ENCODE measurements around the gene RAD51B. TPM values are rescaled to one million over a fixed set of nuclear protein-coding genes. Genes with fewer than 3 reads are reported as not detected.
A peak's percentile ranks its signal among the peaks of the same experiment; 100 is the strongest.

The RAD51B gene
- total RNA-seq, 2 donors from 2014 or later = 22.8 to 33.8 TPM

GRCh38 chr14:67820428-67820971 is 921 bp downstream of the RAD51B start:
- TF ChIP-seq, protein P1, sequence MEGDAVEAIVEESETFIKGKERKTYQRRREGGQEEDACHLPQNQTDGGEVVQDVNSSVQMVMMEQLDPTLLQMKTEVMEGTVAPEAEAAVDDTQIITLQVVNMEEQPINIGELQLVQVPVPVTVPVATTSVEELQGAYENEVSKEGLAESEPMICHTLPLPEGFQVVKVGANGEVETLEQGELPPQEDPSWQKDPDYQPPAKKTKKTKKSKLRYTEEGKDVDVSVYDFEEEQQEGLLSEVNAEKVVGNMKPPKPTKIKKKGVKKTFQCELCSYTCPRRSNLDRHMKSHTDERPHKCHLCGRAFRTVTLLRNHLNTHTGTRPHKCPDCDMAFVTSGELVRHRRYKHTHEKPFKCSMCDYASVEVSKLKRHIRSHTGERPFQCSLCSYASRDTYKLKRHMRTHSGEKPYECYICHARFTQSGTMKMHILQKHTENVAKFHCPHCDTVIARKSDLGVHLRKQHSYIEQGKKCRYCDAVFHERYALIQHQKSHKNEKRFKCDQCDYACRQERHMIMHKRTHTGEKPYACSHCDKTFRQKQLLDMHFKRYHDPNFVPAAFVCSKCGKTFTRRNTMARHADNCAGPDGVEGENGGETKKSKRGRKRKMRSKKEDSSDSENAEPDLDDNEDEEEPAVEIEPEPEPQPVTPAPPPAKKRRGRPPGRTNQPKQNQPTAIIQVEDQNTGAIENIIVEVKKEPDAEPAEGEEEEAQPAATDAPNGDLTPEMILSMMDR (conservative IDR thresholded peaks at IDR 0.05) = no peak
- DNase-seq = peak; percentile 54
- peaks cover under 1% of the 10 kb centered on the region for H3K4me1 ChIP-seq (ENCODE audit: control insufficient read depth, insufficient read depth, low read length)
- Mint-ChIP-seq H3K27ac (peak overlapping the region; percentile 100), H3K4me3 (peak overlapping the region; percentile 99), H3K4me1 (peaks cover 13% of the 10 kb centered on the region), H3K9me3 (no peaks in the 10 kb centered on the region), H3K27me3 (ENCODE audit: insufficient read depth) (no peaks in the 10 kb centered on the region), H3K36me3 (ENCODE audit: low read depth) (peaks cover 4% of the 10 kb centered on the region)
- 69 to 77% methylated on average over 10 to 13 of the region's 13 CpGs for WGBS, 2 experiments (ENCODE audit: insufficient coverage in 1 of 2, insufficient read length in 1 of 2)
- no peaks in the 10 kb centered on the region for H3K27me3 ChIP-seq (ENCODE audit: control insufficient read depth, insufficient read depth, low read length, poor library complexity, severe bottlenecking)
- peak overlapping the region; percentile 97 for H3K9ac ChIP-seq (ENCODE audit: extremely low read depth, low read length, poor library complexity, severe bottlenecking)
- H3K36me3 ChIP-seq (ENCODE audit: control insufficient read depth, insufficient read depth, low read length) = no peaks in the 10 kb centered on the region
- H3K9me3 ChIP-seq (ENCODE audit: control insufficient read depth, low read length) = no peaks in the 10 kb centered on the region
- no peak overlapping the region for H3K27ac ChIP-seq (ENCODE audit: low read depth, low read length)
- H3K4me3 ChIP-seq (ENCODE audit: low read length) = peak overlapping the region; percentile 95

DNA sequence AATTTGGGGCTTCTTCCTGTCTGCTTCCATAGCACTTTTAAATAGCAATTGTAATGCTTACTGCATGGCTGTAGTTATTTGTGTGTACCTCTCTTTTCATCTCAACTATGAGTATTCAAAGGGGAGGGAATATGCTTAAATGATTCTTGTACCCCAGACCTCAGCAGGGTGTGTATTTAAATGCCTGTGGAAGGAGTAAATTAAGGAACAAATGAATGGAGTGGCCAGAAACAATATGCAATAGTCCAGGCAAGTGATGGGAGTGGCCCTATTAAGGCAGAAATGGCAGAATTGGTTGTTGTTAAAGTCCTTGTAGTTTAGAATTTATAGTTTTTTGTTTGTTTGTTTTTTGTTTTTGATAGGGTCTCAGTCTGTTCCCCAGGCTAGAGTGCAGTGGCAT is 1.5 kb downstream of the RAD51B start:
- Histone ChIP-seq H3K4me1 (ENCODE audit: control insufficient read depth, insufficient read depth, low read length) (no peaks in the 10 kb centered on the region), H3K4me3 (ENCODE audit: low read length) (peak overlapping the region; percentile 95), H3K9ac (ENCODE audit: extremely low read depth, low read length, poor library complexity, severe bottlenecking) (no peak overlapping the region), H3K36me3 (ENCODE audit: control insufficient read depth, insufficient read depth, low read length) (no peaks in the 10 kb centered on the region), H3K9me3 (ENCODE audit: control insufficient read depth, low read length) (no peaks in the 10 kb centered on the region), H3K27me3 (ENCODE audit: control insufficient read depth, insufficient read depth, low read length, poor library complexity, severe bottlenecking) (no peaks in the 10 kb centered on the region), H3K27ac (ENCODE audit: low read depth, low read length) (no peak overlapping the region)
- Mint-ChIP-seq H3K36me3 (ENCODE audit: low read depth) (peaks cover 5% of the 10 kb centered on the region), H3K4me3 (peak overlapping the region; percentile 99), H3K9me3 (no peaks in the 10 kb centered on the region), H3K27me3 (ENCODE audit: insufficient read depth) (no peaks in the 10 kb centered on the region), H3K27ac (peak overlapping the region; percentile 100), H3K4me1 (peaks cover 9% of the 10 kb centered on the region)
- TF ChIP-seq, protein P1 (conservative IDR thresholded peaks at IDR 0.05) = no peak
- no peak for DNase-seq

- Histone ChIP-seq H3K9me3 (ENCODE audit: control insufficient read depth, low read length) (peaks cover 8% of the 10 kb centered on the region), H3K4me1 (ENCODE audit: control insufficient read depth, insufficient read depth, low read length) (no peaks in the 10 kb centered on the region), H3K27ac (ENCODE audit: low read depth, low read length) (no peak overlapping the region), H3K4me3 (ENCODE audit: low read length) (no peak overlapping the region), H3K9ac (ENCODE audit: extremely low read depth, low read length, poor library complexity, severe bottlenecking) (no peak overlapping the region), H3K27me3 (ENCODE audit: control insufficient read depth, insufficient read depth, low read length, poor library complexity, severe bottlenecking) (no peaks in the 10 kb centered on the region), H3K36me3 (ENCODE audit: control insufficient read depth, insufficient read depth, low read length) (peaks cover 11% of the 10 kb centered on the region)
- TF ChIP-seq, protein P1 (conservative IDR thresholded peaks at IDR 0.05) = no peak
- no peak overlapping the region for H3K4me3 Mint-ChIP-seq
- peaks cover 14% of the 10 kb centered on the region for H3K9me3 Mint-ChIP-seq
- H3K27me3 Mint-ChIP-seq (ENCODE audit: insufficient read depth) = peaks cover 11% of the 10 kb centered on the region
- peaks cover 39% of the 10 kb centered on the region for H3K36me3 Mint-ChIP-seq (ENCODE audit: low read depth)
- H3K27ac Mint-ChIP-seq = no peak overlapping the region
- WGBS, 2 experiments (ENCODE audit: insufficient coverage in 1 of 2, insufficient read length in 1 of 2) = 95% methylated on average over 6 to 8 of the region's 8 CpGs
- no peak for DNase-seq
- H3K4me1 Mint-ChIP-seq = no peaks in the 10 kb centered on the region
Observed at GRCh38 chr14:67831113-67831512, 11.5 kb downstream of the RAD51B start.

Data from endodermal cell (in vitro differentiated cells).